Kidney (tissue), 14 donors: Measurements from ENCODE around the gene FHAD1. TPM values are rescaled to one million over a fixed set of nuclear protein-coding genes. Genes with fewer than 3 reads are reported as not detected.

Source experiments
- DNase-seq, 5 donors: peaks; one replicate each; pipeline ENCODE4 v3.0.0-alpha.2; 2013 to 2020
- FAIRE-seq: peaks from 2 replicates; lab custom pipeline; 2012; peaks lifted over from hg19 to GRCh38; lab: Jason Lieb, UNC
- H3K27ac ChIP-seq, 2 donors: one replicate each; pipeline ENCODE4 v1.7.0; 2013; ENCODE audit warnings: low read depth in 2 of 2, low read length in 2 of 2, inconsistent platforms in 1 of 2
- H3K27me3 ChIP-seq: one replicate; pipeline ENCODE4 v1.7.1; 2013; ENCODE audit warnings: low read length, inconsistent platforms; ENCODE audit not compliant: control insufficient read depth, insufficient read depth
- H3K36me3 ChIP-seq, 3 donors: one replicate each; pipeline versions ENCODE4 v1.7.0 to v1.7.1; 2013; ENCODE audit warnings: low read length in 3 of 3, control low read depth in 1 of 3, inconsistent platforms in 1 of 3; ENCODE audit not compliant: insufficient read depth in 3 of 3, control insufficient read depth in 2 of 3
- H3K4me1 ChIP-seq, 3 donors: one replicate each; pipeline versions ENCODE4 v1.7.0 to v1.7.1; 2013; ENCODE audit warnings: low read length in 3 of 3, inconsistent platforms in 1 of 3, low read depth in 1 of 3; ENCODE audit not compliant: control insufficient read depth in 2 of 3, insufficient read depth in 2 of 3
- H3K4me3 ChIP-seq, 3 donors: one replicate each; pipeline versions ENCODE4 v1.7.0 to v1.8.1; 2013; ENCODE audit warnings: low read length in 3 of 3, control low read depth in 1 of 3, inconsistent platforms in 1 of 3
- H3K9ac ChIP-seq, 3 donors: one replicate each; pipeline versions ENCODE4 v1.7.0 to v1.7.1; 2013; ENCODE audit warnings: low read length in 3 of 3, control low read depth in 1 of 3, inconsistent platforms in 1 of 3
- H3K9me3 ChIP-seq, 3 donors: one replicate each; pipeline versions ENCODE4 v1.7.0 to v1.7.1; 2013; ENCODE audit warnings: low read length in 3 of 3, control low read depth in 1 of 3, inconsistent platforms in 1 of 3; ENCODE audit not compliant: control insufficient read depth in 2 of 3, insufficient read depth in 1 of 3
- CTCF ChIP-seq: IDR thresholded peaks from 3 replicates; pipeline ENCODE4 v1.5.1; 2012; ENCODE audit warnings: mild to moderate bottlenecking, moderate library complexity, borderline replicate concordance; ENCODE audit not compliant: insufficient read depth; ENCODE audit errors: extremely low read depth
- intact Hi-C: fragments of 100-400 bp; cut with DNase I; formaldehyde crosslinking; loops from one replicate; pipeline ENCODE4 v1.11.1; 2022
- polyA plus RNA-seq: library from polyadenylated mRNA; stranded (reverse); fragments of 350-450 nt; fragmentation: Illumina TruSeq; extraction: RNeasy Lipid Tissue Mini Kit (QIAGEN cat#74804); gene quantifications from one replicate; pipeline ENCODE4 v1.2.3, GENCODE V29; 2014; ENCODE audit warnings: low read depth, low replicate concordance; ENCODE audit not compliant: insufficient read depth
- total RNA-seq: library from RNA; stranded (reverse); fragmentation: NEBNext Ultra II Directional; extraction: Animal tissue kit (Norgen Biotek cat#: 25700); gene quantifications from one replicate; pipeline ENCODE4 v1.2.1, GENCODE V29; 2021
- donor health status: control.
- donor health status: control.
- donor health status: control.
- donor health status: control.
- donor health status: control.
- donor health status: DM: yes; HTN: yes; CAD: no.
- donor health status: Normal renal cell carcinoma (clear cell type).

Gene FHAD1
- total and polyA plus RNA-seq, 2 donors from 2014 or later = 0.84 to 4.2 TPM

GRCh38 chr1:15410884-15411245, 163.8 kb downstream of the FHAD1 start:
- H3K27me3 ChIP-seq = no peaks in the 10 kb centered on the region
- intact Hi-C loops = no loop called here
- H3K27ac ChIP-seq = no peak overlapping the region
- TF ChIP-seq CTCF = no peak
- FAIRE-seq (no peak), DNase-seq (peak in 1 of 5 donors; percentile 79)
- no peaks in the 10 kb centered on the region for H3K36me3 ChIP-seq
- peaks cover 0 to 9% (median 0%) of the 10 kb centered on the region in 3 donors for H3K4me1 ChIP-seq
- peak overlapping the region; percentile 23 to 73 (median 71) for H3K4me3 ChIP-seq
- H3K9ac ChIP-seq = peak overlapping the region in 2 of 3 donors; percentile 35 to 60
- no peaks in the 10 kb centered on the region for H3K9me3 ChIP-seq

- Histone ChIP-seq H3K36me3 (no peaks in the 10 kb centered on the region), H3K9me3 (no peaks in the 10 kb centered on the region), H3K9ac (peak overlapping the region in 1 of 3 donors; percentile 60), H3K27me3 (no peaks in the 10 kb centered on the region), H3K4me1 (peaks cover 0 to 12% (median 0%) of the 10 kb centered on the region in 3 donors), H3K4me3 (peak overlapping the region in 1 of 3 donors; percentile 71), H3K27ac (no peak overlapping the region)
- intact Hi-C loops = no loop called here
- no peak for FAIRE-seq
- TF ChIP-seq CTCF = no peak
- DNase-seq = peak in 4 of 5 donors; percentile 26 to 80 (median 42)
Measured at GRCh38 chr1:15411593-15412137, 164.6 kb downstream of the FHAD1 start.

- DNase-seq (no peak), FAIRE-seq (no peak)
- Histone ChIP-seq H3K36me3 (no peaks in the 10 kb centered on the region), H3K27me3 (no peaks in the 10 kb centered on the region), H3K4me3 (no peak overlapping the region), H3K27ac (no peak overlapping the region), H3K9ac (no peak overlapping the region), H3K9me3 (no peaks in the 10 kb centered on the region), H3K4me1 (peaks cover 0 to 12% (median 0%) of the 10 kb centered on the region in 3 donors)
- intact Hi-C loops = no loop called here
- TF ChIP-seq CTCF = no peak
Measured at GRCh38 chr1:15412175-15412800, 165.3 kb downstream of the FHAD1 start.
